K562 (cell line): ENCODE results near the gene TNFRSF13B. TPM values are rescaled to one million over a fixed set of nuclear protein-coding genes. Genes with fewer than 3 reads are reported as not detected.

Source experiments
- polyA plus RNA-seq, 8 experiments: library from polyadenylated mRNA; depleted of rRNA in 4 of 8; stranded (reverse) in 5 of 8; unstranded in 3 of 8; fragments of >200 nt; fragmentation: Nextera tagmentation in 2 of 8; fragmentation: Illumina TruSeq in 1 of 8; extraction: Ambion mirVana in 2 of 8; extraction: Trizol in 1 of 8; gene quantifications; 2 replicates each; pipeline versions ENCODE4 v1.2.1 to v1.2.3, GENCODE V29; 2011 to 2014; ENCODE audit warnings: inconsistent platforms in 1 of 8, missing spikeins in 1 of 8
- small RNA-seq: library from RNA; depleted of rRNA; stranded (forward); fragments of <200 nt; gene quantifications from one replicate; pipeline ENCODE3, GENCODE V24; 2014
- total RNA-seq, 7 experiments: library from RNA; depleted of rRNA in 6 of 7; stranded (reverse); fragments of >200 nt in 6 of 7; fragmentation: Illumina TruSeq in 2 of 7; extraction: Trizol in 2 of 7; gene quantifications; 2 replicates each; pipeline versions ENCODE4 v1.2.1 to v1.2.3, GENCODE V29; 2011 to 2021; ENCODE audit warnings: low replicate concordance in 1 of 7

TNFRSF13B gene
- total and polyA plus RNA-seq, 9 of the 15 experiments (the other 6 are each of a cell fraction or from before 2014, with no cell fraction given): not detected

Small RNAs within 50 kb of the gene (small RNA-seq; reads per million reads assigned to genes)
- gene AL353996.1: not detected

Other genes with a start within 250 kb of the TNFRSF13B start
- gene MPRIP, start 70.3 kb upstream of the TNFRSF13B start, total RNA-seq (2014; rRNA removed): 49.0 and 70.2 TPM in 2 replicates
- gene MPRIP, start 70.3 kb upstream of the TNFRSF13B start, total RNA-seq (2014; rRNA removed; fragmentation: Illumina TruSeq; extraction: Trizol): 29.2 and 33.4 TPM in 2 replicates
- 41.3 and 41.8 TPM in 2 replicates for gene MPRIP, start 70.3 kb upstream of the TNFRSF13B start, total RNA-seq (2015; rRNA removed; fragmentation: Illumina TruSeq; extraction: Trizol)
- gene MPRIP, start 70.3 kb upstream of the TNFRSF13B start, total RNA-seq (2021): 71.0 and 72.6 TPM in 2 replicates
- gene MPRIP, start 70.3 kb upstream of the TNFRSF13B start, polyA plus RNA-seq (2011; rRNA removed): 22.8 and 28.6 TPM in 2 replicates
- gene MPRIP, start 70.3 kb upstream of the TNFRSF13B start, polyA plus RNA-seq (2014; fragmentation: Illumina TruSeq; extraction: Trizol): 28.7 and 30.1 TPM in 2 replicates
- gene MPRIP, start 70.3 kb upstream of the TNFRSF13B start, polyA plus RNA-seq (2014; fragmentation: Nextera tagmentation; extraction: Ambion mirVana): 10 to 100 TPM; 10.0 to 10.1 TPM
- gene MPRIP, start 70.3 kb upstream of the TNFRSF13B start, polyA plus RNA-seq (2014; rRNA removed): 32.0 and 37.6 TPM in 2 replicates
- 10.0 and 13.9 TPM in 2 replicates for gene PLD6, start 234.2 kb upstream of the TNFRSF13B start, total RNA-seq (2014; rRNA removed)
- gene PLD6, start 234.2 kb upstream of the TNFRSF13B start, total RNA-seq (2014; rRNA removed; fragmentation: Illumina TruSeq; extraction: Trizol): 6.5 and 7.4 TPM in 2 replicates
- 6.5 and 6.9 TPM in 2 replicates for gene PLD6, start 234.2 kb upstream of the TNFRSF13B start, total RNA-seq (2015; rRNA removed; fragmentation: Illumina TruSeq; extraction: Trizol)
- 12.5 and 13.3 TPM in 2 replicates for gene PLD6, start 234.2 kb upstream of the TNFRSF13B start, total RNA-seq (2021)
- gene PLD6, start 234.2 kb upstream of the TNFRSF13B start, polyA plus RNA-seq (2011; rRNA removed): 7.5 and 9.3 TPM in 2 replicates
- gene PLD6, start 234.2 kb upstream of the TNFRSF13B start, polyA plus RNA-seq (2014; fragmentation: Illumina TruSeq; extraction: Trizol): 9.4 and 10.8 TPM in 2 replicates
- gene PLD6, start 234.2 kb upstream of the TNFRSF13B start, polyA plus RNA-seq (2014; fragmentation: Nextera tagmentation; extraction: Ambion mirVana): 10 to 100 TPM in 1 of 2 experiments, 1 to 10 TPM in 1; 3.6 to 15.6 TPM
- 11.3 and 13.9 TPM in 2 replicates for gene PLD6, start 234.2 kb upstream of the TNFRSF13B start, polyA plus RNA-seq (2014; rRNA removed)